Activated CD4-positive, CD25-positive, alpha-beta regulatory T cell treated with anti-CD3 and anti-CD28 coated beads, Interleukin-2, amount 50 U/mL, for 16 hours (primary cell): Measurements from ENCODE around the gene ITGB1BP2.
"Not testable (repeated sequence)": the region's sequence is repeated elsewhere in the genome, so short reads cannot be mapped to it uniquely, and the experiment has no call there.

ENCODE experiments used
- DNase-seq: peaks from one replicate; pipeline ENCODE4 v3.0.0-alpha.2; 2020; ENCODE audit warnings: low read depth, low spot score

Gene ITGB1BP2

DNA sequence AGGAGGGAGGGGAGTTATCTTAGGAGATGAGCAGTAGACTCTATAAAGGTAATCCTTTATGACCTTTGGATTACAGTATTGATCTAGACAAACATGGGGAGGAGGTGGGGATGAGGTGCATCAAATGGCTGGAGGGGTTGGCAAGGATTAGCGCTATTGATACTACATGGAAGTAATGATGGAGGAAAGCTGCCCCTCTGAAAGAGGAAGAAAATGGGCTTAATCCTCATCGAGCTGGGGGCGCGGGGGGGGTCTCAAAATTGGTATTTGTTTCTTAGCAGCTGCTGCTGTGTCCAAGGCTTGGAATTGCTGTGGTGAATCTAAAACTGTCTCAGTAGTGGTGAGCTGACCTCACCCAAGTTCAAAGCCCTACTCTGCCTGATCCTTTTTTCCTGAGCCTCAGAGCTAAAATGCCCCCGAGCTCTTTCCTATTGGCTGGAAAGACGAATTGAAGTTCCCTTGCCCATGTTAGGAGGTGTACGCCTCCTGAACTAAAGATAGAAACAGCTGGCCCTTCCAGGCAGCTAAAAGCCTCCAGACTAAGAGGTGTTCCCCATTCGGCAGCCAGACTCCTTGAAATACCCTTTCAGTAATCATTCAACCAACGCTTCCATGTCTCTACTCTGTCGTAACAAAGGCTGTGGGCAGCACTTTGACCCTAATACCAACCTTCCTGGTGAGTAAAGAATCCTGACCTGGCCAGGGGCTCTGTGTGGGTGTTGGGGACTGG is at the start of gene ITGB1BP2:
Gene ITGB1BP2 (plus strand): TSS at position 556 of the 730 bp plus-strand sequence. CDS start 57 bp downstream, at position 613.
- no peak for DNase-seq

DNA sequence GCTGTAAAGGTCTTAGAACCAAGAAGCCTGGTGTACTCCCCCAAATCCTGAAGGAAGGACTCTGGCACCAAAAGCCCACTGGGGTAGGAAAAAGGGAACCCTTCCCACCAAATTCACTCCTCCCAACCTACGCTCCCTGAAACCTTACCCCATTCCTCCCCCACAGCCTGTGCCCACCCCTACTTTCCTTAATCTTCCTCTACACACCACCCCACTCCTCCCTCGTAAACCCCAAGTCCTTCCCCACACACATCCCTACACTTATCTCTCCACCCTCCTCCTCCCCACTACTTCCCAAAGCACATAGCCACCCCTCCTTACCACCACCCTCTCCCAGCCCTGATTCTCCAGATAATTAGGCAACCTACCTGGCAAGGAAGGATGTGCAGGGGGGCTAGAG is 49.3 kb upstream of the ITGB1BP2 start:
- no peak for DNase-seq

DNA sequence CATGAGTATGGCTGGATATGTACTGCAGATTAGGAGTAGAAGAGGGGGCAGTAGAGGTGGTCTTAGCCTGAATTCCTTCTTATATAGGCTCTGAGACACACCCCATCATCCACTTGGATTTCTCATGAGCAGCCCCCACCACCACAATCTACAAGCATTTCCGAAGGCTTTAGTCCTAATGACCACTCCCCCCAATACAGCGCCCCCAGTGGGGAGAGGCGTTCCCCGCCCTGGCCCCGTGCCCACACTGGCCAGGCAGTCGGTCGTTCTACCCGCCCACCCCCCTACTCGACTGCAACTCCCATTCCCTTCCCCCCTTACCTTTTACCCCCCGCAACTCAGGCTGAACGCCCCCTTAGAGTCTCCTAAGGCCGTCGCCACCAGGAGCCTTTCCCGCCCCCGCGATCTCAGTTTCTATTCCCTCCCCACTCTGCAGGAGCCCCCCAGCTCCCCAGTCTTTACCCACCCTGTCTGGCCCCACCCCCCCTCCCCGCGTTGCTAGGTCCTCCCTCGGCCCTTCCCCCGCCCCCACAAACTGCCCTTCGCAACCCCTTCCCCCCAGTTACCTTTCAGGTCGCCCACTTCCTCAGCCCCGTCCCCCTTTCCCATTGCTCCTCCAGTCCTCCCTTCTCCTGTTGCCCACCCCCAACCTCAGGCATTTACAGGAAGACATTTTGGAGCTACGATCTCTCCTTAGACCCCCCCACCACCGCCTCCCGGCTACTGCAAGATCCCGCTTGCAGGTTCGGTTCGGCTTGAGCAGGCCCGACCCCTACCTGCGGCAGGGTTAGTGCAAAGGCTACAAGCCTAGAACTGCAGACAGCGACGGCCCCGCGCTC is 48.1 kb upstream of the ITGB1BP2 start:
- DNase-seq: no peak

DNA sequence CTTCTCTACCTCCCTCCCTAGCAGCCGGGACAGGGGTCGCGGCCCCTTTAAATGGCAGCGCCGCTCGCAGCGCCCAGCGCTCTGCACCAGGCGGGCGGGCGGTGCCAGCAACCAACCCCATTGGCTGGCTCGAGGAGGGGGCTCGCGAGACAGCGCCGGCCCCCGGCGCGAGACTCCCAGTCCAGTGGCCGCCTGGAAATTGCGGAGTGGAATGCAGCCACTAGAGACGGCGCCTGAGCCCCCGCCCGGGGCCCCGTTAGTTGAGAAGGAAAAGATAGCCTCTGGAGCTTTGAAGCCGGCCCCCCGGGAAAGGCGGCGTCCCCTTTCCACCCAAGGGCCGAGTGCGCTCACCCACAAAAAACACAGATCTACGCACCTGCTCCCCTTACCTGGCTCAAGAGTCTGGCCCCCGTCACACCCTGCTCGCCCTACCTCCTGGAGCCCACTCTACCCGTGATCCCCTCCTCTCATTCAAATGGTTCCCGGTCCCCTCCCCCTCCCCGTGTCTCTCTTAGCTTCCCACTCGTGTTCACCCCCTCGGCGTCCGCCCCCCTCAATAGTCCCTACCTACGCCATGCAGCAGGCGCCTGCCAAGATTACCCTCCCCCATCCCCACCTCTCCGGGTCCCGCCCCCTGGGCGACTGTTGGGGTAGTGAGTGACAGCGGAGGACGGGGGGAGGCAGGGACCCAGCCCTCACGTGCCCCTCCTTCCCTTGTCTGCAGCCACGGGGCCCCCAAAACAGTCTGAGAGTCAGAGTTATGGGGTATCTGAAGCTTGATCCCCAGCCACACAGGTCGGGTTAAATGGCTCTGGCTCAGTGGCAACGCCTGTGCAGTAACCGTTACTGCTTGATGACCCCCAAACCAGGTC is 47.2 kb upstream of the ITGB1BP2 start, which contains the start of gene ZMYM3:
Gene ZMYM3 (minus strand): TSS at position 49 of the 872 bp plus-strand sequence. CDS start 885 bp downstream, outside the sequence.
- DNase-seq: peak; percentile 52

DNA sequence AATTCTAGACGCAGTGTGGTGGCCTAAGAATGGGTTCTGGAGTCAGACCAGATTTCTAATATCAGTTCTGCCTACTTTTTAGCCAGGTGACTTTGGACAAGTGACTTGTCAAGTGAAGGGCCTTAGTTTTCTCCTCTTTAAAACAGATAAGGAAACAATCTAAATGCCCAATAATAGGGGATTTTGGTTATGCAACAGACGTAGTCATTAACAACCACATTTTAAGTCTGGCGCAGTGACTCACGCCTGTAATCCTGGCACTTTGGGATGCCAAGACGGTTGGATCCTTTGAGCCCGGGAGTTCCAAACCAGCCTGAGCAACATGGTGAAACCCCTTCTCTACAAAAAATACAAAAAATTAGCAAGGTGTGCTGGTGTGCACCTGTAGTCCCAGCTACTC is 45.5 kb upstream of the ITGB1BP2 start:
- no peak for DNase-seq

DNA sequence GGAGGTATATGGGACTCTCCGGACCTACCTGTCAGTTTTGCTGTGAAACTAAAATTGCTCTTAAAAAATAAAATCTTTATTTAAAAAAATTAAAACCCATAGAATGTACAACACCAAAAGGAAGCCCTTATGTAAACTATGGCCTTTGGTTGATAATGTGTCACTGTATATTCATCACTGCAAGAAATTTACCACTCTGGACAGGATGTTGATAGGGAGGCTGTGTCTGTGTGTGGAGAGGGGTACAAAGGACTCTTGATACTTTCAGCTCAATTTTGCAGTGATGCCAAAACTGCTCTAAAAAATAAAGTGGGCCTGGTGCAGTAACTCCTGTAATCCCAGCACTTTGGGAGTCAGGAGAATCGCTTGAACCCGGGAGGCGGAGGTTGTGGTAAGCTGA is 44.7 kb upstream of the ITGB1BP2 start:
- DNase-seq: no peak

DNA sequence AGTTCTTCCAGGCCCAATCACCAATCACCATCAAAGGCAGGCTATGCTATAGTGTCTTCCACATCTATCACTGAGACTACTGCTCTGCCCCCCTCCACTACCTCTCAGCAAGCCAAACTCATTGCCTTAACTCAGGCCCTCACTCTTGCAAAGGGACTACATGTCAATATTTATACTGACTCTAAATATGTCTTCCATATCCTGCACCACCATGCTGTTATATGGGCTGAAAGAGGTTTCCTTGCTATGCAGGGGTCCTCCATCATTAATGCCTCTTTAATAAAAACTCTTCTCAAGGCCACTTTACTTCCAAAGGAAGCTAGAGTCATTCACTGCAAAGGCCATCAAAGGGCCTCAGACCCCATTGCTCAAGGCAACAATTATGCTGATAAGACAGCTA is 32.9 kb upstream of the ITGB1BP2 start:
- not testable (repeated sequence) for DNase-seq

DNA sequence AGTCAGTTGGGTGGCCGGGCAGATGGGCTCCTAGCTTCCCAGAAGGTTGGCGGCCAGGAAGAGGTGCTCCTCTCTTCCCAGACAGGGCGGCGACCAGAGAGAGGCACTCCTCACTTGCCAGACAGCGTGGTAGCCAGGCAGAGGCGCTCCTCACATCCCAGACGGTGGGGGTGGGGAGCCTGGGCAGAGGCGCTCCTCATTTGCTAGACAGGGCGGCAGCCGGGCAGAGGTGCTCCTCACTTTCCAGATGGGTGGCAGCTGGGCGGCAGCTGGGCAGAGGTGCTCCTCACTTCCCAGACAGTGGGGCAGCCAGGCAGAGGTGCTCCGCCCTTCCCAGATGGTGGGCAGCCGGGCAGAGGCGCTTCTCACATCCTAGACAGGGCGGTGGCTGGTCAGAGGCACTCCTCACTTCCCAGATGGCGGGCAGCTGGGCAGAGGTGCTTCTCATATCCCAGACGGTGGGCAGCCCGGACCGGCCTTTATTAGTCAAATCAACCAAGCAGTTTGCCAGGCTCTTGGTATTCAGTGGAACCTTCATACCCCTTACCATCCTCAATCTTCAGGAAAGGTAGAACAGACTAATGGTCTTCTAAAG is 31.7 kb upstream of the ITGB1BP2 start:
- no peak for DNase-seq

DNA sequence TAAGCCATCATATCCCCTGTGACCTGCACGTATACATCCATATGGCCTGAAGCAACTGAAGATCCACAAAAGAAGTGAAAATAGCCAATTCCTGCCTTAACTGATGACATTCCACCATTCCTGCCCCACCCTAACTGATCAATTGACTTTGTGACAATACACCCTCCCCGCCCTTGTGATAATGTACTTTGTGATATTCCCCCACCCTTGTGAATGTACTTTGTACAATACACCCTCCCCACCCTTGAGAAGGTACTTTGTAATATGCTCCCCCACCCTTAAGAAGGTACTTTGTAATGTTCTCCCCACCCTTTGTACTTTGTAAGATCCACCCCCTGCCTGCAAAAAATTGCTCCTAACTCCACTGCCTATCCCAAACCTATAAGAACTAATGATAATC is 29.2 kb upstream of the ITGB1BP2 start:
- not testable (repeated sequence) for DNase-seq

DNA sequence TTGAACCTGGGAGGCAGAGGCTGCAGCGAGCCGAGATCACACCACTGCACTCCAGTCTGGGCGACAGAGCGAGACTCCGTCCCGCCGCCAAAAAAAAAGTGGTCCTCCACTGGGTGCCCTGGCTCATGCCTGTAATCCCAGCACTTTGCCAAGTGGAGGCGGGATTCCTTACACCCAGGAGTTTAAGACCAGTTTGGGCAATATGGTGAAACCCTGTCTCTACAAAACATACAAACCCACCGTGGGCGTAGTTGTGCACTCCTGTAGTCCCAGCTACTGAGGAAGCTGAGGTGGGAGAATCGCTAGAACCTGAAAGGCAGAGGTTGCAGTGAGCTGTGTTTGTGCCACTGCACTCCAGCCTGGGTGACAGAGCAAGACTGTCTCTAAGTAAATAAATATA is 20.2 kb upstream of the ITGB1BP2 start:
- DNase-seq: not testable (repeated sequence)

DNA sequence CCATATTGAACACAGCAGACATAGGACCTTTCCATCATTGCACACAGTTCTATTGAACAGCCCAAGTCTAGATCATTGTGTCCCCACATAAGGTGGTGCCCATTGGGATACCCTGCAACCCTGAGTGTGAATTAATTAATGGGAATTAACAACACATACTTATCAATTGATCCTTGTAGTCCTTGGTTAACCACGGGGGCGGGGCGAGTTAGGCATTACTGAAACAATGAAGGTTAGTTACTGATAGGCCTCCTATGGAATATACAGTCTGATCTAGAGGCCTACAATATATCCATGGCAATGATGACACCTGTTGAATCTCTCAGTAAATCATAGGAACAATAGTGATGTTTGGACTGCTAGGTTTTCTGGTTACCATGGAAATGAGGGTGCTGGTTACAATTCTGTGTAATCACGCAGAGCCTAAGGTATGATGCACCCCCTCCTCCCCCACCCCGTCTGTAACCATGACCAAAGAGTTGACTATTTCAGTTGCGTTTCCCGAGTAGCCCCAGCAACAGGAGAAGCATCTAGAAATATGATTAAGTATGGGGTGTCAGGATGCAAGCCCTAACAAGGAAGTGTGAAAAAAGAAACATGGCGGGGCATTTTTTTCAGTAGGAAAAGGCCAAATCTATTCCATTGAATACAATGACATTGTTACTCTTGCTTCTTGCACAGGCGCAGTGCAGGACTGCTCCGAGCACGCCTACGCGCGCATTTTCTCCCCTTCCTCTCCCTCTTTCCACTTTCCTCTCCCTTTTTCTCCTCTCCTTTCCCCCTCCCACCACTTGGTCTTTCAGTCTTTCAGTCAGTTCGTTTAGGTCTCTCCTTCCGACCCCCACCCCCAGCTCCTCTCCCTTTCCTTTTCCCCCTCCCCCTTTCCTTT is 18.8 kb upstream of the ITGB1BP2 start:
- DNase-seq: peak; percentile 7

DNA sequence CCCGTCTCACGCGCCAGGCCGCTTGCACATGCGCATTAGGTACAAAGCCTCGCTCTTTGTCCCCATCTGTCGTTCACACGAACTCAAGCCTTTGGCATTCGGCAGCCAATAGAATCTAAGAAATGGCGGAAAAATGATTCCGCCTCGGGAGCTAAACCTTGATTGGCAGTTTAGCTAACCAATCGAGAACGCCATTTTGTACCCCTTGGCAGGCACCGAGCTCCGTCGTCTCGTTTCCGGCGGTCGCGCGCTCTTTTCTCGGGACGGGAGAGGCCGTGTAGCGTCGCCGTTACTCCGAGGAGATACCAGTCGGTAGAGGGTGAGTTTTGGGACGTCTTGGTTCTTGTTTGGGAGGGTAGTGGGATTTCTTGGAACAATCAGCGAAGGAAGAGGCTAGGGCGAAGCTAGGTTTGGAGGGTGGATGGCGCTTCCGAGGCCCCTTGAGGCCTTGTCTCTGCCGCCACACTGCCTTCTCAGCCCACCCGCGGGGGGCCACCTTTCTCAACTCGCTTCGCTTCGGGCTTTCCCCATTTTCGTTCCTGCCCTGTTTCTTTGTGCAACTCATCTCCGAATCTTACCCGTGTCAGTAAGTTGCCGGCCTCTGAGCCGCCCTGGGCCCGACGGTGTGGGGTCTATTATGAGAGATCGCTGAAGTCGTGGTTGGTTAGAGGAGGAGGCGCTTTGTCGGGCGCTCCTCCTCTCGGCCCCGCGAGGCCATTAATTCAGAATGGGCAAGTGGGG is 18.0 kb upstream of the ITGB1BP2 start, which contains the start of gene NONO:
Gene NONO (plus strand): TSS at position 233 of the 741 bp plus-strand sequence. CDS start 7,003 bp downstream, outside the sequence.
- peak; percentile 73 for DNase-seq

DNA sequence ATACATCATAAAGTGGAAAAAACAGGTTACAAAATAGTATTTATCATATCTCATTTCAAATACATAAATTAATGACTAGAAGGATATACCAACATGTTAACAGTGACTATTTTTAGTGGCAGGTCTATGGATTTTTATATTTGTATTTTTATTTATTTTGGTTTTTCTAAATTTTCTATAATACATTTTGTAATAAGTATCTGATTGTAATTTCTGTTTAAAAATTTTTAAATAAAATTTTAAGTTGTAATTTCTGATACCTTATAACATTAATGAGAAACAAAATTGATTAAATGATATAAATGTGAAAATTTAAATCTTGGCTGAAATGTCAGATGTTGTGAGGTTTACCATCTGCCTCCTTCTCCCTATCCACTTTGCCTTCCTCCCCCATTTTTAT is 15.6 kb upstream of the ITGB1BP2 start:
- DNase-seq: no peak

DNA sequence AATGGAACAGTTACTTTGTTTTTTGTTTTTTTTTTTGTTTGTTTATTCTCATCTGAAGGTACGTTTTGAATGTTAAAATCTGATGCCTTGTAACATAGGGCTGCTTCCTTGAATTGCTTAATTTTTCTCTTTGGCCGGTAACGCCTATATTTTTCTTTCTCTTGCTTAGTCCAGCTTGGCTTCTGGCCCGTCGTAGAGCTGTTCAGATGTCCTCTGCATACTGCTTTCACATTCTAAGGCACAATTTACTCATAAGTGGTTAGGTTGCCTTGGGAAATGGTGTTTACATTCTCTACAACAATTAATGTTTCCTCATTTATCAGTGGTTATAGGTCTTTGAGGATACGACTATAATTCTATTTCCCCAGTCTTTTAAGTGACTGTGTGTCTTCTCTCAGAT is 10.2 kb upstream of the ITGB1BP2 start:
- no peak for DNase-seq

DNA sequence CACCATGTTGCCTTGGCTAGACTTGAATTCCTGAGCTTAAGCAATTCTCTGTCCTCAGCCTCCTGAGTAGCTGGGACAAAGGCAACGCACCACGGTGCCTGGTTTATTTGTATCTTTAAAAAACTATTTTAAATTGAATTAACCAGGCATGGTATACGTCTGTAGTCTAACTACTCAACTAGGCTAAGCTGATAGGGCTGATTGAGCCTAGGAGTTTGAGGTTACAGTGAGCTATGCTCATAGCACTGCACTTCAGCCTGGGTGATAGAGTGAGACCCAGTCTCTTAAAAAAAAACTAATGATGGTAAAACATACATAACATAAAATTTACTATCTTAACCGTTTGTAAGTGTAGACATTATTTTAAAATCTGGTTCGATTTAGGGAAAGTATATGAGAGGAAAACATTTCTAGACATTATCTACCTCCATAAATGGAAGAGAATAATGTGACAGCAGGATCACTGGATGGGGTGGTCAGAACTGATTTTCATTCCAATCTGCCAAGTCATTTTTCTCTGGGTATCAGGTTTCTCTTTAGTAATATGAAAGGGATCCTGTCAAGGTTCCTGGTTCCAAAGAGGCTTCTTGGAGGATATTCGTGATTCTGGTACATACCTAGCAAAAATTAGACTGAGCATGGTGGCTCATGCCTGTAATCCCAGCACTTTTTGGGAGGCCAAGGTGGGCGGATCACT is 8.7 kb upstream of the ITGB1BP2 start:
- DNase-seq: no peak

DNA sequence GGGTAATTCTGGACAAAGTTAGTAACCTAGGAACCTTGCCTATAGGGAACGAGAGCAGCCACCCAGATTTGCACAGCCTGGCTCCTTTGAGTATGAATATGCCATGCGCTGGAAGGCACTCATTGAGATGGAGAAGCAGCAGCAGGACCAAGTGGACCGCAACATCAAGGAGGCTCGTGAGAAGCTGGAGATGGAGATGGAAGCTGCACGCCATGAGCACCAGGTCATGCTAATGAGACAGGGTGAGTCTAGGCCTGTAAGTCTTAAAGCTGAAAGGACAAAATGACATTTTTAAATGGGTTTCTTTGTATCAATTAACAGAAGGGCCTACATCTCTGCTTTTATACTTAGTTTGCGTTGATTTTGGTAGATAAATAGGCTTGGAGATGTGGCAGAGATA is 4.7 kb upstream of the ITGB1BP2 start:
- DNase-seq: no peak

DNA sequence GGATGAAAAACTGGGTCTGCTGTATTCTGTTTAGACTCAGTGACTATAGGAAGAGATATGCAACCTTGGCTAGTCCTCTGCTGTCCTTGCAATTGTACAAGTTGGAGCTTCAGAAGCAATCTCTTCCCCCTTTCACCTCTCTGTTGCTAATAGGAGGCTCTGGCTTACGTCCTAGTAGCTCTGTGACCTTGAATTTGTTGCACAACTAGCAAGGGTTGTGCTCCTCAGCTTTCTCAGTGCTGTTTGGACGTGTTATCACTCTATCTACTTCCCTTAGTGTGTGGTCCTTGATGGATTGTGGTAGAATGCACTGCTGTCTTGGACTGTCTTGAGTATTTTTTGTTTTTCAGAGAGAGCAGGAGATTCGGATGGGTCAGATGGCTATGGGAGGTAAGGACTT is 3.4 kb upstream of the ITGB1BP2 start:
- no peak for DNase-seq

DNA sequence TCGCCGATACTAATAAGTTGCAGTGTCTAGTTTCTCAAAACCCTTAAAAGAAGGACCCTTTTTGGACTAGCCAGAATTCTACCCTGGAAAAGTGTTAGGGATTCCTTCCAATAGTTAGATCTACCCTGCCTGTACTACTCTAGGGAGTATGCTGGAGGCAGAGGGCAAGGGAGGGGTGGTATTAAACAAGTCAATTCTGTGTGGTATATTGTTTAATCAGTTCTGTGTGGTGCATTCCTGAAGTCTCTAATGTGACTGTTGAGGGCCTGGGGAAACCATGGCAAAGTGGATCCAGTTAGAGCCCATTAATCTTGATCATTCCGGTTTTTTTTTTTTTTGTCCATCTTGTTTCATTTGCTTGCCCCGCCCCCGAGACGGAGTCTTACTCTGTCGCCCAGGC is 1.5 kb upstream of the ITGB1BP2 start:
- DNase-seq: not testable (repeated sequence)

DNA sequence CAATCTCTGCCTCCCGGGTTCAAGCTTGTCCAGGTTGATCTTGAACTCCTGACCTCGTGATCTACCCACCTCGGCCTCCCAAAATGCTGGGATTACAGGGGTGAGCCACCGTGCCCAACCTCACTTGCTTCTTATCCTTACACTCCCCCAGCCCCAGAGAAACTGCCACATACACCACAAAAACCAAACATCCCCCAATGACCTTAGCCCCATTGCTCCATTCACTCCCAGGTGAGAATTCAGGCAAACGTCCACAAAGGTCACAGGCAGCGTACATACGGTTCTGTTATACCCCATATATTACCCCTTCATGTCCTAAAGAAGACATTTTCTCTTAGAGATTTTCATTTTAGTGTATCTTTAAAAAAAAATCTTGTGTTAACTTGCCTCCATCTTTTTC is 1.1 kb upstream of the ITGB1BP2 start:
- not testable (repeated sequence) for DNase-seq
